ENCODE results near the gene PREB. TPM values are rescaled to one million over a fixed set of nuclear protein-coding genes. Genes with fewer than 3 reads are reported as not detected.

PREB gene
- total and polyA plus RNA-seq, 2 of the 13 experiments (the other 11 are each of a cell fraction or from before 2014, with no cell fraction given): 112 to 192 TPM

- TF ChIP-seq ZNF800 (CRISPR knock-in tag; IDR thresholded peaks at IDR 0.05): no peak
- no peak for TF ChIP-seq ZNF33B (CRISPR knock-in tag; IDR thresholded peaks at IDR 0.05)
- TF ChIP-seq MLLT10 (CRISPR knock-in tag; IDR thresholded peaks at IDR 0.05): no peak
- 0 out of 2 replicates have a peak, but pooled peaks have one; percentile 4 for TF ChIP-seq PHF21A (CRISPR knock-in tag; IDR thresholded peaks at IDR 0.05)
- TF ChIP-seq ZNF629 (CRISPR knock-in tag; conservative IDR thresholded peaks at IDR 0.05): no peak
- no peak for TF ChIP-seq RBAK (CRISPR knock-in tag; IDR thresholded peaks at IDR 0.05)
- 0 out of 2 replicates have a peak, but pooled peaks have one; percentile 21 for TF ChIP-seq NFE2L2 (IDR thresholded peaks at IDR 0.05; ENCODE audit: low read length)
- TF ChIP-seq GTF3A (CRISPR knock-in tag; conservative IDR thresholded peaks at IDR 0.05): no peak
- TF ChIP-seq ZFX (CRISPR knock-in tag; IDR thresholded peaks at IDR 0.05; ENCODE audit: low read depth): no peak; the same call in 1 of the 2 replicates
- TF ChIP-seq ZNF318 (CRISPR knock-in tag; IDR thresholded peaks at IDR 0.05): no peak
- TF ChIP-seq ZNF275 (CRISPR knock-in tag; IDR thresholded peaks at IDR 0.05; ENCODE audit: borderline replicate concordance): no peak
- TF ChIP-seq HNF4A (CRISPR knock-in tag; IDR thresholded peaks at IDR 0.05): peak; percentile 41
- TF ChIP-seq PBX2 (CRISPR knock-in tag; IDR thresholded peaks at IDR 0.05): no peak
- no peak for TF ChIP-seq ZBTB42 (CRISPR knock-in tag; IDR thresholded peaks at IDR 0.05)
- 0 out of 2 replicates have a peak, but pooled peaks have one; percentile 16 for TF ChIP-seq PPARG (CRISPR knock-in tag; conservative IDR thresholded peaks at IDR 0.05)
- peak; percentile 78 for TF ChIP-seq ZNF362 (CRISPR knock-in tag; IDR thresholded peaks at IDR 0.05; ENCODE audit: borderline replicate concordance)
Measured at GRCh38 chr2:27179344-27180000, 45.0 kb upstream of the PREB start (continued).

Measured in HepG2 (cell line).